OCI-LY1 (cell line): Measurements from ENCODE around the gene NME3.

ENCODE experiments used
- H2AFZ ChIP-seq: fragments of 200-600 bp; sonication (generic), shearing (Covaris generic); 2 replicates; pipeline ENCODE4 v1.6.0; 2014; ENCODE audit warnings: antibody characterized with exemption, mild to moderate bottlenecking, low read length
- H3F3A ChIP-seq: fragments of 200-600 bp; sonication (generic), shearing (Covaris generic); 2 replicates; pipeline ENCODE4 v1.6.0; 2014; ENCODE audit warnings: mild to moderate bottlenecking, antibody characterized with exemption, low read length, moderate library complexity; ENCODE audit not compliant: insufficient read depth
- H3K27ac ChIP-seq: fragments of 200-600 bp; sonication (generic); 2 replicates; pipeline ENCODE4 v1.5.1; 2014; ENCODE audit warnings: low read length, mixed run types, mild to moderate bottlenecking, low read depth; ENCODE audit not compliant: poor library complexity, severe bottlenecking
- H3K27me3 ChIP-seq: fragments of 200-600 bp; sonication (generic); 2 replicates; pipeline ENCODE4 v1.6.0; 2014; ENCODE audit warnings: antibody characterized with exemption, mild to moderate bottlenecking, low read length, moderate library complexity; ENCODE audit not compliant: insufficient read depth
- H3K36me3 ChIP-seq: fragments of 200-600 bp; sonication (generic); 2 replicates; pipeline ENCODE4 v1.6.1; 2014; ENCODE audit warnings: mild to moderate bottlenecking, antibody characterized with exemption, low read length, moderate library complexity, mixed read lengths; ENCODE audit not compliant: insufficient read depth
- H3K4me1 ChIP-seq: fragments of 200-600 bp; sonication (generic); 2 replicates; pipeline ENCODE4 v1.5.1; 2014; ENCODE audit warnings: mild to moderate bottlenecking, low read length, moderate library complexity; ENCODE audit not compliant: insufficient read depth, severe bottlenecking
- H3K4me2 ChIP-seq: fragments of 200-600 bp; sonication (generic), shearing (Covaris generic); 2 replicates; pipeline ENCODE4 v1.6.1; 2014; ENCODE audit warnings: low read length
- H3K4me3 ChIP-seq: fragments of 200-600 bp; sonication (generic); 2 replicates; pipeline ENCODE4 v1.5.1; 2014; ENCODE audit warnings: low read length, low read depth, mild to moderate bottlenecking, mixed read lengths; ENCODE audit not compliant: poor library complexity, severe bottlenecking
- H3K79me2 ChIP-seq: fragments of 200-600 bp; shearing (Covaris generic); 2 replicates; pipeline ENCODE4 v1.6.1; 2016; ENCODE audit warnings: mixed run types, low read length, mixed read lengths; ENCODE audit not compliant: insufficient read depth
- H3K9ac ChIP-seq: fragments of 200-600 bp; sonication (generic), shearing (Covaris generic); 2 replicates; pipeline ENCODE4 v1.6.1; 2014; ENCODE audit warnings: mild to moderate bottlenecking, low read length, mixed read lengths
- H3K9me2 ChIP-seq: fragments of 200-600 bp; sonication (generic), shearing (Covaris generic); 2 replicates; pipeline ENCODE4 v1.6.1; 2014; ENCODE audit warnings: low read depth, mild to moderate bottlenecking, low read length, mixed read lengths
- H3K9me3 ChIP-seq: fragments of 200-600 bp; shearing (Covaris generic); 2 replicates; pipeline ENCODE4 v1.6.1; 2014; ENCODE audit warnings: low read length, mixed read lengths
- H4K20me1 ChIP-seq: fragments of 200-600 bp; sonication (generic), shearing (Covaris generic); 2 replicates; pipeline ENCODE4 v1.6.0; 2016; ENCODE audit warnings: mild to moderate bottlenecking, low read length; ENCODE audit not compliant: insufficient read depth
- CTCF ChIP-seq: fragments of 200-600 bp; sonication (generic), shearing (Covaris generic); IDR thresholded peaks from 2 replicates; pipeline ENCODE4 v1.5.1; 2017; ENCODE audit warnings: mild to moderate bottlenecking, antibody characterized with exemption, low read length, moderate library complexity, mixed read lengths
- EZH2 ChIP-seq: fragments of 200-600 bp; sonication (generic), shearing (Covaris generic); IDR thresholded peaks from 2 replicates; pipeline ENCODE4 v1.8.0; 2017; ENCODE audit warnings: borderline replicate concordance, mixed run types, mild to moderate bottlenecking, antibody characterized with exemption, low read length, moderate library complexity, mixed read lengths

Gene NME3

GRCh38 chr16:1743376-1744337, 27.7 kb downstream of the NME3 start:
- Histone ChIP-seq H3K36me3 (peaks cover 48% of the 10 kb centered on the region), H3K9me3 (no peaks in the 10 kb centered on the region), H3K9me2 (no peaks in the 10 kb centered on the region), H2AFZ (no peak overlapping the region), H3K4me3 (no peak overlapping the region), H3K4me1 (no peaks in the 10 kb centered on the region), H3F3A (peaks cover 2% of the 10 kb centered on the region), H3K27ac (no peak overlapping the region), H3K79me2 (no peaks in the 10 kb centered on the region), H3K4me2 (no peak overlapping the region), H4K20me1 (no peaks in the 10 kb centered on the region), H3K27me3 (no peaks in the 10 kb centered on the region), H3K9ac (no peak overlapping the region)
- TF ChIP-seq EZH2 (no peak), CTCF (no peak)

GRCh38 chr16:1741553-1742165, 29.7 kb downstream of the NME3 start:
- no peaks in the 10 kb centered on the region for H4K20me1 ChIP-seq
- H2AFZ ChIP-seq, result no peak overlapping the region
- H3K4me3 ChIP-seq, result no peak overlapping the region
- no peaks in the 10 kb centered on the region for H3K27me3 ChIP-seq
- peaks cover 31% of the 10 kb centered on the region for H3K36me3 ChIP-seq
- H3K27ac ChIP-seq, result no peak overlapping the region
- peaks cover 13% of the 10 kb centered on the region for H3F3A ChIP-seq
- no peaks in the 10 kb centered on the region for H3K79me2 ChIP-seq
- no peaks in the 10 kb centered on the region for H3K9me3 ChIP-seq
- no peak overlapping the region for H3K9ac ChIP-seq
- H3K4me2 ChIP-seq, result no peak overlapping the region
- no peaks in the 10 kb centered on the region for H3K4me1 ChIP-seq
- no peaks in the 10 kb centered on the region for H3K9me2 ChIP-seq
- TF ChIP-seq CTCF (no peak), EZH2 (no peak)

GRCh38 chr16:1740781-1741490, 30.4 kb downstream of the NME3 start:
- Histone ChIP-seq H3K79me2 (no peaks in the 10 kb centered on the region), H3K27me3 (no peaks in the 10 kb centered on the region), H3K27ac (no peak overlapping the region), H2AFZ (no peak overlapping the region), H3K36me3 (peaks cover 27% of the 10 kb centered on the region), H4K20me1 (no peaks in the 10 kb centered on the region), H3K4me1 (no peaks in the 10 kb centered on the region), H3F3A (peaks cover 16% of the 10 kb centered on the region), H3K9ac (no peak overlapping the region), H3K9me2 (no peaks in the 10 kb centered on the region), H3K4me2 (no peak overlapping the region), H3K9me3 (no peaks in the 10 kb centered on the region), H3K4me3 (no peak overlapping the region)
- no peak for TF ChIP-seq CTCF
- no peak for TF ChIP-seq EZH2
